GM21381 (cell line): ENCODE measurements around the gene OXCT1.
"Not testable (repeated sequence)": the region's sequence is repeated elsewhere in the genome, so short reads cannot be mapped to it uniquely, and the experiment has no call there.

Source experiments
- ATAC-seq: cut with Tn5 transposase; IDR thresholded peaks from one replicate; pipeline ENCODE4 v1.9.1; 2021; ENCODE audit warnings: mild to moderate bottlenecking, moderate library complexity; ENCODE audit not compliant: unreplicated experiment

OXCT1 gene

GRCh38 chr5:41728281-41728680, 141.9 kb downstream of the OXCT1 start:
- no peak for ATAC-seq

DNA sequence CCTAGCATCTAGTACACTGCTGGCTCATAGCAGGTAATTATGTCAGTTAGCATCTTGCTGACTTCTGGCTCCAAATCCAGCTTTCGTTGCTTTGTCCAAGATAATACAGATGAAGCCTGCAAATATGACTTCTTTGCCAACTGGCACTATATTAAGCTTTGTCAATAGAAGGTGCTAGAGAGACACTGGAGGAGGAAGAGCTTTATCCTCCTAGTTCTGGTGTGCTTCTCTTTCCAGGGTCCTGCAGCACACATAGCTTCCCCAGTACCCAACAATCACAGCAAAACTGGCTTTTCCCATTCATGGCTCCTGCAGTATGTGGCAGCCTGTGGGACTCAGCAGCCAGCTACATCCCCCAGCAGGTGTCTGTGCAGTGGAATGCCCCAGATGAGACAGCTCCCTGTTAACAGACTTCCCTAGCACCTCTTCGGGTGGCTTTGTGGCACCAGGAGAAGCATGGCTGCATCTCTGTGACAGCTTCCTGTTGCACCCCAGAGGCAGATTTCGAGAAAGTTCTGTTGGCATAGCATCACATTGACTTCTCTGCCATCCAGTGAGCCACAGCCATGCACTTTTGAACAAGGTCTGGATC, 147.8 kb downstream of the OXCT1 start:
- ATAC-seq = no peak

- no peak for ATAC-seq
Measured at GRCh38 chr5:41721516-41721915, 148.7 kb downstream of the OXCT1 start.

- ATAC-seq = no peak
Measured at GRCh38 chr5:41716382-41716781, 153.8 kb downstream of the OXCT1 start.

- ATAC-seq = not testable (repeated sequence)
Measured at GRCh38 chr5:41714446-41714845, 155.8 kb downstream of the OXCT1 start.

GRCh38 chr5:41708604-41708940, 161.7 kb downstream of the OXCT1 start:
- ATAC-seq = no peak

GRCh38 chr5:41707853-41708603, 162.2 kb downstream of the OXCT1 start:
- ATAC-seq = peak; percentile 82

GRCh38 chr5:41695920-41696582, 174.2 kb downstream of the OXCT1 start:
- ATAC-seq = peak; percentile 71

DNA sequence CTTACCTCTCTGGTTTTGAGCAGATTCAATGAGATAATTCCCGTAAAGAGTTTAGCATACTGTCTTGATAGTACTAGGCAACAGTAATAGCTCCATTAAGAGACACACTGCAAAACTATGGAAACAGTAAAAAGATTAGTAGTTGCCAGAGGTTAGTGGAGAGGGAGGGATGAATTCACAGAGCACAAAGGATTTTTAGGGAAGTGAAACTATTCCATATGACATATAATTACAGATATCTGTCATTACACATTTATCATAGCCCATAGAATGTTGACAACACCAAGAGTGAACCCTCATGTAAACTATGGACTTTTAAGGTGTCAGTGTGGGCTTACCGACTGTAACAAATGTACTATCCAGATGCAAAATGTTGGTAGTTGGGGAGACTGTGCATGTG, 183.5 kb downstream of the OXCT1 start:
- ATAC-seq = no peak

GRCh38 chr5:41686191-41686590, 184.0 kb downstream of the OXCT1 start:
- no peak for ATAC-seq

GRCh38 chr5:41683181-41683580, 187.0 kb downstream of the OXCT1 start:
- ATAC-seq = no peak

GRCh38 chr5:41682641-41683040, 187.6 kb downstream of the OXCT1 start:
- no peak for ATAC-seq

GRCh38 chr5:41681840-41682239, 188.4 kb downstream of the OXCT1 start:
- ATAC-seq = no peak
